ENCODE data around the gene TEKT5. TPM values are rescaled to one million over a fixed set of nuclear protein-coding genes. Genes with fewer than 3 reads are reported as not detected.
A peak's percentile ranks its signal among the peaks of the same experiment; 100 is the strongest.
"Not testable (repeated sequence)": the region's sequence is repeated elsewhere in the genome, so short reads cannot be mapped to it uniquely, and the experiment has no call there.

TEKT5 gene
- total and polyA plus RNA-seq, 11 donors = 0.51 to 2.8 TPM; not detected in 9

- 68 to 93% (median 80%) methylated on average over 6 of the region's 6 CpGs for WGBS, 4 donors
- no peak overlapping the region for H3K4me3 ChIP-seq
- H3K4me1 ChIP-seq = no peaks in the 10 kb centered on the region
- no peaks in the 10 kb centered on the region for H3K27me3 ChIP-seq
- no peaks in the 10 kb centered on the region for H3K36me3 ChIP-seq
- DNase-seq (no peak), ATAC-seq (no peak)
- intact Hi-C loops (cut with DNase I) = no loop called here
- H3K27ac ChIP-seq = no peak overlapping the region
- TF ChIP-seq CTCF (IDR thresholded peaks at IDR 0.05) (no peak), POLR2A (IDR thresholded peaks at IDR 0.05) (no peak)
- H3K9me3 ChIP-seq = peaks cover 0 to 7% (median 0%) of the 10 kb centered on the region in 12 donors
Observed at GRCh38 chr16:10637337-10638037, 57.2 kb downstream of the TEKT5 start.

GRCh38 chr16:10635365-10636021 lies 59.2 kb downstream of the TEKT5 start:
- DNase-seq (no peak), ATAC-seq (peak in 1 of 4 donors; percentile 46)
- H3K27ac ChIP-seq = no peak overlapping the region
- H3K27me3 ChIP-seq = peaks cover 0 to 2% (median 0%) of the 10 kb centered on the region in 9 donors
- no peak overlapping the region for H3K4me3 ChIP-seq
- no peak for TF ChIP-seq POLR2A (IDR thresholded peaks at IDR 0.05)
- no peak for TF ChIP-seq CTCF (IDR thresholded peaks at IDR 0.05)
- H3K4me1 ChIP-seq = no peaks in the 10 kb centered on the region
- intact Hi-C loops (cut with DNase I) = no loop called here
- H3K36me3 ChIP-seq = no peaks in the 10 kb centered on the region
- 93 to 95% (median 94%) methylated on average over 10 to 12 of the region's 12 CpGs for WGBS, 4 donors
- H3K9me3 ChIP-seq = peaks cover 0 to 5% (median 0%) of the 10 kb centered on the region in 12 donors

- H3K27me3 ChIP-seq; H3K36me3 ChIP-seq; H3K27ac ChIP-seq; H3K4me3 ChIP-seq; intact Hi-C loops (cut with DNase I); DNase-seq; H3K9me3 ChIP-seq; ATAC-seq; H3K4me1 ChIP-seq: not testable (repeated sequence)
- 84 to 91% (median 89%) methylated on average over 3 to 4 of the region's 4 CpGs for WGBS, 4 donors
Observed at GRCh38 chr16:10633429-10633828, 61.3 kb downstream of the TEKT5 start.

GRCh38 chr16:10631886-10632285 lies 62.8 kb downstream of the TEKT5 start:
- no peak overlapping the region for H3K4me3 ChIP-seq
- ATAC-seq (no peak), DNase-seq (no peak)
- peaks cover 0 to 5% (median 0%) of the 10 kb centered on the region in 12 donors for H3K9me3 ChIP-seq
- 87 to 100% (median 94%) methylated on average over 2 of the region's 2 CpGs for WGBS, 4 donors
- no peak for TF ChIP-seq CTCF (IDR thresholded peaks at IDR 0.05)
- no peak for TF ChIP-seq POLR2A (IDR thresholded peaks at IDR 0.05)
- no peak overlapping the region for H3K27ac ChIP-seq
- no peaks in the 10 kb centered on the region for H3K4me1 ChIP-seq
- H3K27me3 ChIP-seq = peaks cover 0 to 2% (median 0%) of the 10 kb centered on the region in 9 donors
- intact Hi-C loops (cut with DNase I) = no loop called here
- no peaks in the 10 kb centered on the region for H3K36me3 ChIP-seq

Measured in heart left ventricle (tissue), 16 donors.